GM21723 (cell line): Measurements from ENCODE around the gene PHB1.

Experiments used
- ATAC-seq: cut with Tn5 transposase; IDR thresholded peaks from one replicate; pipeline ENCODE4 v1.9.1; 2021; ENCODE audit warnings: mild to moderate bottlenecking, moderate library complexity; ENCODE audit not compliant: unreplicated experiment

PHB1 gene

GRCh38 chr17:49357516-49357915, 57.2 kb downstream of the PHB1 start:
- no peak for ATAC-seq

GRCh38 chr17:49356320-49356719, 58.4 kb downstream of the PHB1 start:
- ATAC-seq: no peak
